CD4-positive, alpha-beta T cell treated with Interleukin-6 for 4 hours (primary cell): ENCODE results near the gene TARS1.

Experiments used
- DNase-seq: peaks from one replicate; pipeline ENCODE4 v3.0.0-alpha.2; 2020; ENCODE audit warnings: mixed read lengths

TARS1 gene

DNA sequence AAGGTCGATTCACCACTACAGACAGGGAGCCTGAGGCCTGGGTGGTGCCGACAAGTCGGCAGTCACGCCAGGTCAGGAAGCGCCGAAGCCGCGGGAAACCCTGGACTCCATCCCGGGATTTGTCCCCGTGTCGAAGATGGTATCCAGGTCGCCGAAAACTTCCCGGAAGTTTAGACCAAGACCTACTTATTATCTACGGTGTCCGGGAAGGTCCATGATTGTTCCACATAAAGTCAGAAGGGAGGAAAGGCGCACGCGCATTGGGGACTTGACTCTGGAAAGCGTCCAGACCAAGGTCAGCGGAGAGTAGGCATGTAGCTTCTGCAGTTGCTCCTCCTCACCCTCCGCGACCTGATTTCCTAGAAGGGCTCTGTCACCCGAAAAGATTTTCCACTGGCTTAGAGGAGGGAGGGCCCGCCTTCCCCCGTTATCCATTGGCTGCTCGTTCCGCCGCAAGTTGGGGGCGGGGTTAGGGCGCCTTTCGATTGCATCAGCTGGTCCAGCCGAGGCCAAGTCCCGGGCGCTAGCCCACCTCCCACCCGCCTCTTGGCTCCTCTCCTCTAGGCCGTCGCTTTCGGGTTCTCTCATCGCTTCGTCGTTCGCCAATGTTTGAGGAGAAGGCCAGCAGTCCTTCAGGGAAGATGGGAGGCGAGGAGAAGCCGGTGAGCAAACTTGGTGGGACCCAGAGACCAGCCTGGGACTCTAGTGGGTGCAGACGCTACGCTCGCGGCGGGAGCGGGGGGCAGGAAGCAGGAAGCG lies at the start of gene TARS1:
Gene TARS1 (plus strand): TSS at position 484 of the 759 bp plus-strand sequence. CDS start 122 bp downstream, at position 606.
- DNase-seq: peak; percentile 94

- no peak for DNase-seq
These were observed 42.3 kb upstream of the TARS1 start for GRCh38 chr5:33398501-33398900.

- no peak for DNase-seq
These were observed 40.1 kb upstream of the TARS1 start for GRCh38 chr5:33400675-33401074.

- DNase-seq: no peak
These were observed 39.0 kb upstream of the TARS1 start for GRCh38 chr5:33401482-33402390.

- no peak for DNase-seq
These were observed 37.6 kb upstream of the TARS1 start for GRCh38 chr5:33403187-33403586.

DNA sequence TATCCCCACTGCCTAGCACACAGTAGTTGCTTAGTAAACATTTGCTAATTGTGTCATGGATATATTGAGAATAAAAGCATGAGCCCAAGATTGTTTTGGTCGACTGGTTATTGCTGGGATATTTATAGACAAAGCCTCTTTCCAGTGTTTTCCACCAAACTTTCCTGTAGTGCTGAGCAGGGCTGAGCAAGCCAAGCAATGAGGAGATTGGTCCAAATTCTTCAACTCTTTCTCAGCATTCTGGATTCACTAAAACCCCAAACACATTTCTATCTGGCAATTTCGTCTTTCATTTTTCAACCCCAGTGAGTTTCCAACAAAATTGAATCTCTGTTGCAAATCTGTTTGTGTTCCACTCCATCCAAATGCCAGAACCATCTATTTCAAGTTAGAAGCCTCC lies 31.9 kb upstream of the TARS1 start:
- no peak for DNase-seq

DNA sequence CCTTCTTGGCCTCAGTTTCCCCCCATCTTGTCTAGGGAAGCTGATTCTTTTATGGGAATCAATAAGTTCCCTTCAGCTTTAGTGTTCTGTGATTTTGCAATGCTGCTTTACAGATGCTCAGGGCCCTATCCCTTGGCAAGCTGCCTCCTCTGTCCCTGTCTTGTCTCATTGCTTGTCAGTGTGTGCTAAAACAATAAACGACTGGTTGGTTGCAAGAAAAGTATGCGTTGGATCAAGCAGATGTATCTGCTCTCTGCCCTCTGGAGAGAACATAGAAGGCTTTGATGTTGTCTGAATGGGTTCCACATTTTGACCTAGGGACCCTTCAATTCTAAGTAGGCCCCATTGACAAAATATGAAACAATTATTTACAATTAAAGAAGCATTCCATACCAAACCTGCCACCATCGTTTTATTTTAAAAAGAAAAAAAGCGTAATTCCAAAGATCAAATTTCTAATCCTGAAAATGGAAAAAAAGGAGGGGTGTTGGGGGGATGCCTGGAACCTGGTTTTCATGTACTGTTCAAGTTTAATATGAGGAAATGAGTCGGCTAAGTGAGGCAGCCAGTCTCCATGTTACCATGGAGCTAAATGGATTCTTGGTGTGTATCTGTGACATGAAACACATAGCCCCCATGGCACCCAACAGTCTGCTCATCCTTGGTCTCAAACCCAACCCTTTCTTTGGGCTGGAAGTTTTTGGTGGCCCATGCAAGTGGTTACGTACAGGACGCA lies 31.2 kb upstream of the TARS1 start:
- no peak for DNase-seq

DNA sequence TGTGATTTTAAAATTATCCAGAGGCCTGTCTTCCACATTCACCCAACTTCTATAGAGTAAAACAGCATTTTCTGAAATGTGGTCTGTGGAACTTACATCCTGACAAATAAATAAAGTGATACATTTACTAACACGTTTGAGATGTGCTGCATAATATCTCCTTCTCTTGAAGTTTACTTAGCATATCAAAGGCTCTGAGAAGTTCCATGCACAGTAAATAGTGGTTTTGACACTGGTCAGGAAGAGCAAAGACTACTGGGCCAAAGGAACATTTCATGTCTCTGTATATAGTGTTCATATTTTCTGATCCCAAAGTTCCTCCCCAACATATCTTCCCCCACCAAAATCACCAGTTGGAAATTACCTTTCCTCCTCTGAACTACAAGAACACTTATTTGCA lies 30.5 kb upstream of the TARS1 start:
- DNase-seq: no peak

DNA sequence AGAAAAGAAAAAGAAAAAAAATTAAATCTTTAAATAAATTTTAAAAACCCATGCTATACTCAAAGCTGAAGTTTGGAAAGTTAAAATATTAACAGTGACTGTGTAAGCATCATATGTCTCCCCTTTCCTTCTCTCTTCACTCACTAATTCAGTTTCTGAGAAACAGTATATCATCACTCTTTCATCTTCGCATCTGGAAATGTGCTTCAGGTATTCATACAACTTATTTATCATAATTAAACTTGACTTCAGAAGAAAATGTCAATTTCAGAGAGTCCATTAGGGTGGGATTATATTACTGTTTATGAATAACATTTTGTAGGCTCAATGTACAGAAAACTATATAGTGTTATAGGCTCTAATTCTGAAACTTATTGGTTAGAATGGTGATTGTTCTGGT lies 29.3 kb upstream of the TARS1 start:
- DNase-seq: no peak

- no peak for DNase-seq
These were observed 24.9 kb upstream of the TARS1 start for GRCh38 chr5:33415811-33416354.

DNA sequence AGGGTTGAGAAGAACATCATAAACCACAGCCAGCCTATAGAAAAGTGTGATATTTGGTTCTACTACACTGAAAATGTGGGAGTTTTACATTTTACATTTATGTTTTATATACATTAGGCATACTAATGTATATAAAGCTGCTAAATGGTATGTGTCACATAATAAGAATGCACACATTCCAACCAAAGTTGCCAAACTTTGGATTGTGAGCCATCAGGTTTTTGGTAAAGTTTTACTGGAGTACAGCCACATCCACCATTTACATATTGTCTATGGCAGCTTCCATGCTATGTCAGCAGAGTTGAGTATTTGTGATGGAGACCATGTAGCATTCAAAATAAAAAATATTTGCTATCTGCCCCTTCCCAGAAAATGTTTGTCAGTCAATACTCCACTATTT lies 23.1 kb upstream of the TARS1 start:
- no peak for DNase-seq

DNA sequence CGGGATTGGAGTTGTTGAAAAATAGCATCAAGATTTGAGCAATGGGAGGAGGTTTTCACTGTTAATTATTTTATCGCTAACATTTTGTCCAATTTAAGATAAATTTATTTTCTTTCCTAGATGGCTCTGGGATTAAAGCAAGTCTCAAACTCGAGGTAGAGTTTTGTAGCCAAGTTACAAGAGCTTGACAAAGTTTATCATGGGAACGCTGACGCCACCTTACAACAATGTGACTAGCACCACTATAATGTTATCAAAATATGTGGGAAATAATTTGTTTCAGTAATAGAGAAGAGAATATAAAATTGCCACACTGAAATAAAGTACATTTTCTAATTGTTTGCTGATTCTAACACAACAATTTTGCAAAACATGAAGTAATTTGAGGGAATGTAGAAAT lies 19.8 kb upstream of the TARS1 start:
- no peak for DNase-seq

DNA sequence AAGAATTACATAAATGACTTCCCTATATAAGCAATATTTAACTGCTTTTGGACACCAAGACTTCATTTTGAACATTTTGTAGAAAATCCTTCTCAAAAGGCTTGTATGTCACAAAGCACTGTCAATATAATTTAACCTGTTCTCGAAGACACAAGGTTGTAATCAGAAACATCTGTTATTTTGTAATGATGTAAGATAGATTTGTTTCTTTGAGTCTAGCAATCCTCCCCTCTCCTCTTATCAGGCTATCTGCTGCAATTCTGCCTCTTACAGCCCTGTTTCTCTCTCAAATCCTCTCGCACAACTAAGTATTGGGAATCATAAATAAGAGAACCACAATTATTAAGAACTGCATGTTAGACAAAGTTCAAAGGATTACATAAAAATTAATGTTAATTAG lies 18.6 kb upstream of the TARS1 start:
- no peak for DNase-seq

GRCh38 chr5:33423018-33423630 lies 17.6 kb upstream of the TARS1 start:
- DNase-seq: no peak

GRCh38 chr5:33425314-33425713 lies 15.5 kb upstream of the TARS1 start:
- no peak for DNase-seq

DNA sequence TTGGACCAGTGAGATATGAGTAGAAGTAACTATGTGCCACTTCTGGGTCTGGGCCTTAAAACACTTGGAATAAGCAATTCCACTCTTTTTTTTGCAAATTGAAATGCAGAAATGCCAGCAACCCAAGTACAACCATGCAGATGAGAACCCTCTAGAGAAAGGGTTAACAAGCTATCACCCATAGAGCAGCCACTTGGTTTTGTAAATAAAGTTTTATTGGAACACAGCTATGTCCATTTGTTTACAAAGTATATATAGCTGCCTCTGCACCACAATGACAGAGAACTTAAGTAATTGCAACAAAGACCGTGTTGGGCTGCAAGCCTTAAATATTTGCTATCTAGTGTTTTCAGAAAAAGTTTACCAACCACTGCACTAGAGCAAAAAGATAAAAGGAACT lies 9.8 kb upstream of the TARS1 start:
- DNase-seq: no peak

GRCh38 chr5:33432656-33433055 lies 8.1 kb upstream of the TARS1 start:
- no peak for DNase-seq

DNA sequence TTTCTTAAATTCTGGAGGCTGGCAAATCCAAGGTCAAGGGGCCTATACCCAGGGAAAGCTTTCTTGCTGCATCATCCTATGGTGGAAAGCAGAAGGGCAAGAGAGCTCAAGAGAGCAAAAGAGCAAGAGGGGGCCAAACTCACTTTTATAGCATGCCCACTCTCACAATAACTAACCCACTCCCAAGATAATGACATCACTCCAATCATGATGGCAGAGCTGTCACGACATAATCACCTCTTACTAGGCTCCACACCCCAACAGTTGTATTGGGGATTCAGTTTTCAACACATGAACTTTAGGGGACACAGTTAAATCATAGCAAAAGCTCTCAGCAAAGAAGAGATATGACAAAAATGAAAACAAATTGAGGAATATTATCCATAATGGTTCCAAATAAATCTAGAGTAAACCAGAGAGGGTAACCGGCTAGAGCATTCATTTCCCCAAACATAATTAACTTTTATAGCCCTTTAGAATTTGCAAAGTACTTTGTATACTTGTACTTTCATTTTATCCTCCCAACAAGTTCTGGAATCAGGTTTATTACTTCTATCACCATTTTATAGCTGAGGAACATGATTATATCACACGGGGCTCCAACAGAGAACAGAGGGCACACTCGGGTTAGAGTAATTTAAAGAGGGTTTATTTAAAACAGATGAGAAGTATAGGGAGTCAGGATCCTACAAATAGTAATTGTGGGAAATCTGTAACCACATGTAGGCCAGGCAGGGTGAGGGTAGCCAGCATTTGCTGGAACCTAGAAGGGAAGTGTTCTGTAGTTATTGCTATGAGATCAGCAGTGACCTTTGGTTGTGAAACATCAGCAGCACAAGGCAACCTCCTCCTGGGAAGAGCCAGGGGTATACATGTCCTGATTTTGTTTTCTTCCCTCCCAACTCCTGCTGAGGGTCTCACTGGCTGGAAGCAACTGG lies 7.2 kb upstream of the TARS1 start:
- no peak for DNase-seq

- peak; percentile 75 for DNase-seq
These were observed 4.8 kb upstream of the TARS1 start for GRCh38 chr5:33435893-33436490.

DNA sequence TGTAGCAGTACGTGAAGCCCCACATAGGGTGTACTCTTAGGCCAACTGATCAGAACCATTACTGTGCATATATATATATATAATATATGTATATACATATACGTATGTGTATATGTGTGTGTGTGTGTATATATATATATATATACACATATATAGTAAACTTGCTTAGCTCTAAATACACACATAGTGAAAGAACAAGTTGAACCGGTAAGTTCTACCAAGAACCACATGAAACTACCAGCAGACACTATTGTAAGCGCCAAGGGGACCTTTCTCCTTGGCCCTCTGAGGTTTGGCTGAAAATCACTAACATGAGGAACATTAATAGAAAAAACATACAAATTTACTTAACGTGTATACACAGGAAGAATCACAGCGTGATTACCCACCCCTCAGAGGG lies 1.8 kb upstream of the TARS1 start:
- no peak for DNase-seq

DNA sequence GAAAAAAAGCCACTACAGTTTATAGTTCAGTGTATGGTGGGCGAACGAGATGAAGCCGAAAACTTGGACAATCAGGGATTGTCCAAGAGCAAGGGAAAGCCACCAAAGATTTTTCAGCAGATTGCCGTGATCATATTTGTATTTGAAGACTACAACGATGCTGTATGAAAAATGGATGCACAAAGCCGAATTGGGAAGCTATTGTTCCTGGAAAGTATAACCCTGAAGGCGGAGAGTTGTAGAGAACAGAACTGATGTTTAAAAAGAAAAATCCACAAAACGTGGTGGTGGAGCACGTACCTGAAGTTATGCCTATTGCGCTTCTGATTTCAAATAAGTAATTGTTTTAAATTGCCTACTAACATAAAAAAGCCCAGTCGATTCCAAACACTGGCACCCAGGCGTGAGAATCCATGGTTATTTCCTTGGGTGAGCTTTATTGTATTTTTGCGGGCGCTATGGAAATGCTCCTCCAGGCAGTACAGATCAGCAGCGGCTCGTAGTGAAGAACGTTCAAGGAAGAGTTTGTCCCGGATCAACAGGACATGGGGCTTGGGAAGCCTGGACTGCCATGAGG lies 772 bp upstream of the TARS1 start:
- no peak for DNase-seq
